HCT116 (cell line): ENCODE measurements around the gene DNASE1L3. TPM values are rescaled to one million over a fixed set of nuclear protein-coding genes. Genes with fewer than 3 reads are reported as not detected.

Source experiments
- ATAC-seq: fragments of 200-7000 bp; cut with Tn5 transposase; 2 replicates; pipeline ENCODE4 v1.9.1; 2020; ENCODE audit warnings: mild to moderate bottlenecking, moderate library complexity
- BruUV-seq: library from RNA; stranded (reverse); fragments of 400-500 nt; replicated peaks from 2 replicates; lab custom pipeline; 2021; lab: Mats Ljungman, UMichigan
- CTCF ChIA-PET: fragments of 300-600 bp; sonication (Branson Sonifier 250); formaldehyde crosslinking; loops from one replicate; lab custom pipeline; 2021; ENCODE audit warnings: antibody characterized with exemption; lab: Charles Lee
- POLR2A ChIA-PET: fragments of 300-600, 350-600 bp; sonication (Branson Sonifier 250); formaldehyde crosslinking; loops from one replicate; lab custom pipeline; 2021; ENCODE audit warnings: antibody characterized with exemption; lab: Charles Lee
- RAD21 ChIA-PET, 2 experiments: fragments of 300-600 bp; sonication (Branson Sonifier 250); formaldehyde crosslinking; loops; one replicate each; lab custom pipeline; 2023; ENCODE audit warnings: low total read pairs in 2 of 2; ENCODE audit not compliant: uncharacterized antibody in 2 of 2, unreplicated experiment in 2 of 2, low non-redundant PET in 1 of 2; lab: Charles Lee
- DNase-seq: peaks from one replicate; pipeline ENCODE4 v3.0.0-alpha.2; 2010; ENCODE audit warnings: low read depth, low spot score
- H2AFZ ChIP-seq: fragments of 200-600 bp; shearing (Covaris generic), sonication (generic); 2 replicates; pipeline ENCODE4 v1.6.1; 2017; ENCODE audit warnings: low read depth, mixed run types, mixed read lengths, antibody characterized with exemption, low read length; ENCODE audit not compliant: poor library complexity, severe bottlenecking
- H3K27ac ChIP-seq: 2 replicates; pipeline ENCODE4 v1.5.1; 2012; ENCODE audit warnings: low read depth, low read length
- H3K27me3 ChIP-seq: fragments of 200-600 bp; sonication (generic); 2 replicates; pipeline ENCODE4 v1.6.1; 2016; ENCODE audit warnings: mixed run types, low read length, mixed read lengths; ENCODE audit not compliant: insufficient read depth
- H3K36me3 ChIP-seq, 2 experiments: fragments of 200-500 bp in 1 of 2; fragments of 200-600 bp in 1 of 2; sonication (Bioruptor generic) in 1 of 2; sonication (generic) in 1 of 2; 2 replicates each; pipeline versions ENCODE4 v1.5.1 to v1.6.1; 2014 to 2016; ENCODE audit warnings: low read length in 2 of 2, inconsistent platforms in 1 of 2, mixed read lengths in 1 of 2, mixed run types in 1 of 2; ENCODE audit not compliant: insufficient read depth in 2 of 2, control insufficient read depth in 1 of 2
- H3K4me1 ChIP-seq, 2 experiments: fragments of 200-600 bp in 1 of 2; sonication (generic) in 1 of 2; 2 replicates each; pipeline versions ENCODE4 v1.5.1 to v1.6.1; 2012 to 2017; ENCODE audit warnings: low read length in 2 of 2, inconsistent platforms in 1 of 2, mild to moderate bottlenecking in 1 of 2, mixed read lengths in 1 of 2, mixed run types in 1 of 2, moderate library complexity in 1 of 2; ENCODE audit not compliant: insufficient read depth in 2 of 2, control insufficient read depth in 1 of 2
- H3K4me2 ChIP-seq: fragments of 200-600 bp; sonication (generic); 2 replicates; pipeline ENCODE4 v1.6.1; 2017; ENCODE audit warnings: mixed run types, low read length, mixed read lengths
- H3K4me3 ChIP-seq, 2 experiments: fragments of 200-600 bp in 1 of 2; sonication (generic) in 1 of 2; replicated peaks in 1 of 2; 2 replicates each; pipeline ENCODE4 v1.5.1; 2011 to 2016; ENCODE audit warnings: low read length in 2 of 2, control low read depth in 1 of 2, low read depth in 1 of 2, mild to moderate bottlenecking in 1 of 2, mixed read lengths in 1 of 2, mixed run types in 1 of 2
- H3K79me2 ChIP-seq: fragments of 200-600 bp; sonication (generic); 2 replicates; pipeline ENCODE4 v1.6.1; 2017; ENCODE audit warnings: mild to moderate bottlenecking, mixed run types, low read length, moderate library complexity, mixed read lengths; ENCODE audit not compliant: insufficient read depth
- H3K9ac ChIP-seq: fragments of 200-600 bp; sonication (generic); 2 replicates; pipeline ENCODE4 v1.6.1; 2016; ENCODE audit warnings: low read length, mixed read lengths
- H3K9me2 ChIP-seq: fragments of 200-600 bp; sonication (generic), shearing (Covaris generic); 2 replicates; pipeline ENCODE4 v1.6.1; 2017; ENCODE audit warnings: mixed run types, mild to moderate bottlenecking, moderate library complexity; ENCODE audit not compliant: insufficient read depth
- H3K9me3 ChIP-seq, 2 experiments: fragments of 200-500 bp in 1 of 2; fragments of 200-600 bp in 1 of 2; sonication (Bioruptor generic) in 1 of 2; sonication (generic) in 1 of 2; 2 replicates each; pipeline ENCODE4 v1.6.1; 2014 to 2017; ENCODE audit warnings: low read length in 2 of 2, mixed read lengths in 2 of 2, inconsistent platforms in 1 of 2, low read depth in 1 of 2, mild to moderate bottlenecking in 1 of 2, mixed run types in 1 of 2, moderate library complexity in 1 of 2; ENCODE audit not compliant: control insufficient read depth in 1 of 2, insufficient read depth in 1 of 2
- H4K20me1 ChIP-seq: fragments of 200-600 bp; sonication (generic), shearing (Covaris generic); 2 replicates; pipeline ENCODE4 v1.6.1; 2017; ENCODE audit warnings: mixed run types, mild to moderate bottlenecking, moderate library complexity; ENCODE audit not compliant: insufficient read depth
- CBX3 ChIP-seq: IDR thresholded peaks from 2 replicates; pipeline ENCODE4 v1.6.1; 2012; ENCODE audit warnings: low read depth
- EZH2 ChIP-seq: fragments of 200-600 bp; sonication (generic); IDR thresholded peaks from 2 replicates; pipeline ENCODE4 v1.6.1; 2017; ENCODE audit warnings: antibody characterized with exemption, mixed run types
- EZH2phosphoT487 ChIP-seq: fragments of 200-600 bp; IDR thresholded peaks from 2 replicates; pipeline ENCODE4 v1.6.1; 2018; ENCODE audit warnings: antibody characterized with exemption, borderline replicate concordance
- JUND ChIP-seq: IDR thresholded peaks from 2 replicates; pipeline ENCODE4 v1.6.1; 2012
- MAX ChIP-seq: IDR thresholded peaks from 2 replicates; pipeline ENCODE4 v1.6.1; 2012
- POLR2AphosphoS5 ChIP-seq: IDR thresholded peaks from 2 replicates; pipeline ENCODE4 v1.6.1; 2011; ENCODE audit warnings: mild to moderate bottlenecking, low read depth, low read length, moderate library complexity
- ZBTB33 ChIP-seq: IDR thresholded peaks from 2 replicates; pipeline ENCODE4 v1.6.1; 2011; ENCODE audit warnings: mild to moderate bottlenecking, low read length, moderate library complexity; ENCODE audit not compliant: insufficient replicate concordance; ENCODE audit errors: extremely low read depth
- ZNF274 ChIP-seq: fragments of 200-500 bp; sonication (Bioruptor generic); IDR thresholded peaks from 2 replicates; pipeline ENCODE4 v1.6.1; 2014; ENCODE audit warnings: mild to moderate bottlenecking, low read depth, low read length, inconsistent platforms
- intact Hi-C: fragments of 100-400 bp; cut with micrococcal nuclease; formaldehyde crosslinking; loops from 2 replicates; pipeline ENCODE4 v1.10.0; 2022
- total RNA-seq: library from RNA; stranded (reverse); gene quantifications from one replicate; pipeline ENCODE4 v1.2.1, GENCODE V29; 2021; ENCODE audit not compliant: unreplicated experiment

The DNASE1L3 gene
- total RNA-seq, 1 experiment from 2014 or later: not detected

GRCh38 chr3:58218904-58219303, 8.1 kb upstream of the DNASE1L3 start:
- TF ChIP-seq EZH2phosphoT487 (no peak), ZNF274 (no peak), POLR2AphosphoS5 (no peak), EZH2 (no peak), ZBTB33 (no peak), MAX (no peak), JUND (no peak), CBX3 (no peak)
- TF ChIP-seq, all 23 proteins: peak for 0
- Histone ChIP-seq H3K36me3 (no peaks in the 10 kb centered on the region), H3K27me3 (no peaks in the 10 kb centered on the region), H3K4me1 (peaks cover 18 to 41% of the 10 kb centered on the region in 2 experiments), H3K9ac (no peak overlapping the region), H3K27ac (no peak overlapping the region), H3K9me2 (no peaks in the 10 kb centered on the region), H4K20me1 (no peaks in the 10 kb centered on the region), H3K9me3 (no peaks in the 10 kb centered on the region), H3K4me2 (no peak overlapping the region), H3K79me2 (no peaks in the 10 kb centered on the region), H3K4me3 (no peak overlapping the region), H2AFZ (no peak overlapping the region)
- ChIA-PET CTCF (interaction anchor here (0.6 to 3.5 kb wide), 2 partner anchors 10 to 1102 kb away, joined by 4 to 28 read pairs; no protein-coding TSS in a partner anchor), POLR2A (no interaction called here), RAD21 (no interaction called here)
- intact Hi-C loops: no loop called here
- ATAC-seq: no peak
- BruUV-seq: no TSS peak
- no peak for DNase-seq
